ENCODE measurements around the gene GABRG3.
A peak's percentile ranks its signal among the peaks of the same experiment; 100 is the strongest.
"Not testable (repeated sequence)": the region's sequence is repeated elsewhere in the genome, so short reads cannot be mapped to it uniquely, and the experiment has no call there.

GABRG3 gene

DNA sequence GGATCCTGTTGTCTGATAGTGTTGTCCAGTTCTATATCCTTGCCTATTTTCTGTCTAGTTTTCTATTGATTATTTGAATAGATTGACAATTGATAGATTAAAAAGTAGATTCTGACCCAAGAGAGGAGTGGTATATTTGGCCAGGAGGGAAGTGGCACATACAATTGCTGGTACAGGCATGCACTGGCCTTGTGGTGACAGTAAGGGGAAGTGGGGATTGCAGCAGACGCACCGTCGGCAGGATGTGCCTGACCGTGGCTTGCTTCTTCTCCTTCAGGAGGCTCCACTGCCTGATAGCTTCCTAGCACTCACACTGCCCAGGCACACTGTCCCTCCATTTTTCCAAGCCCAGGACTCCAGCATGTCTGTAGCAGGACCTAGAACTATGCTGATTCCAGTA is 10.5 kb downstream of the GABRG3 start:
- DNase-seq (ENCODE audit: low read depth in 1 of 2, low spot score in 1 of 2): peak in 1 of 2 experiments; percentile 67
- Histone ChIP-seq H3K4me3 (replicated peaks; ENCODE audit: insufficient read depth, low read length) (no peak overlapping the region), H3K27ac (replicated peaks) (no peak overlapping the region), H3K27me3 (ENCODE audit: insufficient read depth, poor library complexity, severe bottlenecking) (no peaks in the 10 kb centered on the region)
- TF ChIP-seq GABPA (IDR thresholded peaks at IDR 0.05; ENCODE audit: low read depth) (no peak), SPI1 (IDR thresholded peaks at IDR 0.05; ENCODE audit: borderline replicate concordance, low read depth) (peak; percentile 90)

DNA sequence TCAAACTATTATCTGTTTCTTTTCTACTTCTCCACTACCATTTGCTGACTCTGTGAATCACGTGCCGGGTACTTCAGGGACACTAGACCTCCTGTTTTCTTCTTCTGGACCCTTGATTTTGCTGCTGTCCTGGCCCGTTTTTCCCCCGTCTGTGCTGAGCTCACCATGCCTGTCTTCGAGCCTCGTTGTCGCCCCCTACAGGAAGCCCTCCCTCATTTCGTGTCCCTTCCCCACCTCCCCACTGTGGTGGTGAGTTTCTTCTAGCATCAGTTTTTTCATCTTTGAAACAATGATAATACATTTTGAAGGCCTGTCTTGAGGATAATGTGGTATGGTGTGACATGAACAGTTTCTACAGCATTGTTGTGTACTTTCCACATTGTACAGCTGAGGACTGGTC is 12.8 kb downstream of the GABRG3 start:
- no peak overlapping the region for H3K4me3 ChIP-seq (replicated peaks; ENCODE audit: insufficient read depth, low read length)
- no peak for DNase-seq (ENCODE audit: low read depth in 1 of 2, low spot score in 1 of 2)
- no peaks in the 10 kb centered on the region for H3K27me3 ChIP-seq (ENCODE audit: insufficient read depth, poor library complexity, severe bottlenecking)
- no peak for TF ChIP-seq SPI1 (IDR thresholded peaks at IDR 0.05; ENCODE audit: borderline replicate concordance, low read depth)
- no peak overlapping the region for H3K27ac ChIP-seq (replicated peaks)

DNA sequence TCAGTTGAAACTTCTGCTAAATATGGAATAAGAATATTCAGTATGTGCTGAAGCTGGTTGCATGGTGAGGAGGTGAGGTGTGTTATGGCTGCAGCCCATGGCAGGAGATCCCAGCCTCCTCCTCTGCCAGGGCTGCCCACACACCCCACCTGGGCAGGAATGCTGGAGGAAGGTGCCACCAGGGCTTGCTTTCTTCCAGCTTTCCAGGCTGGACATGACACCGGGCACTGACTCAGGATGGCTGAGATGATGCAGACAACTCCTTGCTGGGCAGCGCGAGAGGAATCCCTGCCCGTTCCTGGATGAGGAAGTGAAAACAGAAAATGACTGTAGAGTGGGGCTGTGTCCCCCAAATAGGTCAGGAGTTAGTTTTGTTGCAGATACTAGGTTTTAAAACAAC is 14.1 kb downstream of the GABRG3 start:
- DNase-seq (ENCODE audit: low read depth in 1 of 2, low spot score in 1 of 2): no peak
- Histone ChIP-seq H3K27me3 (ENCODE audit: insufficient read depth, poor library complexity, severe bottlenecking) (no peaks in the 10 kb centered on the region), H3K4me3 (replicated peaks; ENCODE audit: insufficient read depth, low read length) (no peak overlapping the region), H3K27ac (replicated peaks) (no peak overlapping the region)
- no peak for TF ChIP-seq GABPA (IDR thresholded peaks at IDR 0.05; ENCODE audit: low read depth)
- no peak for TF ChIP-seq SPI1 (IDR thresholded peaks at IDR 0.05; ENCODE audit: borderline replicate concordance, low read depth)
- TF ChIP-seq, protein P1, sequence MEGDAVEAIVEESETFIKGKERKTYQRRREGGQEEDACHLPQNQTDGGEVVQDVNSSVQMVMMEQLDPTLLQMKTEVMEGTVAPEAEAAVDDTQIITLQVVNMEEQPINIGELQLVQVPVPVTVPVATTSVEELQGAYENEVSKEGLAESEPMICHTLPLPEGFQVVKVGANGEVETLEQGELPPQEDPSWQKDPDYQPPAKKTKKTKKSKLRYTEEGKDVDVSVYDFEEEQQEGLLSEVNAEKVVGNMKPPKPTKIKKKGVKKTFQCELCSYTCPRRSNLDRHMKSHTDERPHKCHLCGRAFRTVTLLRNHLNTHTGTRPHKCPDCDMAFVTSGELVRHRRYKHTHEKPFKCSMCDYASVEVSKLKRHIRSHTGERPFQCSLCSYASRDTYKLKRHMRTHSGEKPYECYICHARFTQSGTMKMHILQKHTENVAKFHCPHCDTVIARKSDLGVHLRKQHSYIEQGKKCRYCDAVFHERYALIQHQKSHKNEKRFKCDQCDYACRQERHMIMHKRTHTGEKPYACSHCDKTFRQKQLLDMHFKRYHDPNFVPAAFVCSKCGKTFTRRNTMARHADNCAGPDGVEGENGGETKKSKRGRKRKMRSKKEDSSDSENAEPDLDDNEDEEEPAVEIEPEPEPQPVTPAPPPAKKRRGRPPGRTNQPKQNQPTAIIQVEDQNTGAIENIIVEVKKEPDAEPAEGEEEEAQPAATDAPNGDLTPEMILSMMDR (IDR thresholded peaks at IDR 0.05; ENCODE audit: insufficient read depth, low read length): no peak
- TF ChIP-seq POLR2AphosphoS5 (IDR thresholded peaks at IDR 0.05; ENCODE audit: low read depth): no peak
- TF ChIP-seq, protein P2, sequence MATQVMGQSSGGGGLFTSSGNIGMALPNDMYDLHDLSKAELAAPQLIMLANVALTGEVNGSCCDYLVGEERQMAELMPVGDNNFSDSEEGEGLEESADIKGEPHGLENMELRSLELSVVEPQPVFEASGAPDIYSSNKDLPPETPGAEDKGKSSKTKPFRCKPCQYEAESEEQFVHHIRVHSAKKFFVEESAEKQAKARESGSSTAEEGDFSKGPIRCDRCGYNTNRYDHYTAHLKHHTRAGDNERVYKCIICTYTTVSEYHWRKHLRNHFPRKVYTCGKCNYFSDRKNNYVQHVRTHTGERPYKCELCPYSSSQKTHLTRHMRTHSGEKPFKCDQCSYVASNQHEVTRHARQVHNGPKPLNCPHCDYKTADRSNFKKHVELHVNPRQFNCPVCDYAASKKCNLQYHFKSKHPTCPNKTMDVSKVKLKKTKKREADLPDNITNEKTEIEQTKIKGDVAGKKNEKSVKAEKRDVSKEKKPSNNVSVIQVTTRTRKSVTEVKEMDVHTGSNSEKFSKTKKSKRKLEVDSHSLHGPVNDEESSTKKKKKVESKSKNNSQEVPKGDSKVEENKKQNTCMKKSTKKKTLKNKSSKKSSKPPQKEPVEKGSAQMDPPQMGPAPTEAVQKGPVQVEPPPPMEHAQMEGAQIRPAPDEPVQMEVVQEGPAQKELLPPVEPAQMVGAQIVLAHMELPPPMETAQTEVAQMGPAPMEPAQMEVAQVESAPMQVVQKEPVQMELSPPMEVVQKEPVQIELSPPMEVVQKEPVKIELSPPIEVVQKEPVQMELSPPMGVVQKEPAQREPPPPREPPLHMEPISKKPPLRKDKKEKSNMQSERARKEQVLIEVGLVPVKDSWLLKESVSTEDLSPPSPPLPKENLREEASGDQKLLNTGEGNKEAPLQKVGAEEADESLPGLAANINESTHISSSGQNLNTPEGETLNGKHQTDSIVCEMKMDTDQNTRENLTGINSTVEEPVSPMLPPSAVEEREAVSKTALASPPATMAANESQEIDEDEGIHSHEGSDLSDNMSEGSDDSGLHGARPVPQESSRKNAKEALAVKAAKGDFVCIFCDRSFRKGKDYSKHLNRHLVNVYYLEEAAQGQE (IDR thresholded peaks at IDR 0.05; ENCODE audit: insufficient replicate concordance, low read depth): no peak

DNA sequence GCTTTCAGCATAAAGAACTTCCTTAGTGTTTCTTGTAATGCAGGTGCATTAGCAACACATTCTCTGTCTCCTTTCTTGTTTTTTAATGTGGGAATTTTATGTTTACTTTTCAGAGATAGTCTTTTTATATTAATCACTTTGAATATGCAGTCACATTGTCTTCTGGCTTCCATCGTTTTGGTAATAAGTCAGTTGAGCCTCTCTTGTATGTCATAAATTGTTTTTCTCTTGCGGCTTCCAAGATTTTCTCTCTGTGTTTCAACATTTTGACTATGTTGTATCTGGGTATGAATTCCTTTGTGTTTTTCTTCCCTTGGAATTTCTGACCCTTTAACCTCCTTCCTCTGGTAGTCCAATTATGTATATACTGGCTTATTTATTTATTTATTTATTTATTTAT is 25.3 kb downstream of the GABRG3 start:
- no peak for DNase-seq (ENCODE audit: low read depth in 1 of 2, low spot score in 1 of 2)
- TF ChIP-seq POLR2AphosphoS5 (IDR thresholded peaks at IDR 0.05; ENCODE audit: low read depth): no peak
- TF ChIP-seq, protein P2 (IDR thresholded peaks at IDR 0.05; ENCODE audit: insufficient replicate concordance, low read depth): no peak
- no peak overlapping the region for H3K4me3 ChIP-seq (replicated peaks; ENCODE audit: insufficient read depth, low read length)
- no peaks in the 10 kb centered on the region for H3K27me3 ChIP-seq (ENCODE audit: insufficient read depth, poor library complexity, severe bottlenecking)
- H3K27ac ChIP-seq (replicated peaks): no peak overlapping the region

DNA sequence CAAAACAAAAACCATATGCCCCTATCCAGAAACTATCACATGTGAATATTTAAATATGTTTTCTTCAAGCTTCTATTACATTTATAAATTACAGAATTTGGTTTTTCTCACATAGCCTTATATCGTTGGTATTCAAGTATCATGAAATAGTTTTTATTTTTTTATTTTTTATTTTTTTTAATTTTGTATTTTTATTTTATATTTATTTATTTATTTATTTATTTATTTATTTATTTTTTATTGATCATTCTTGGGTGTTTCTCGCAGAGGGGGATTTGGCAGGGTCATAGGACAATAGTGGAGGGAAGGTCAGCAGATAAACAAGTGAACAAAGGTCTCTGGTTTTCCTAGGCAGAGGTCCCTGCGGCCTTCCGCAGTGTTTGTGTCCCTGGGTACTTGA is 32.0 kb downstream of the GABRG3 start:
- not testable (repeated sequence) for H3K27ac ChIP-seq (replicated peaks); H3K4me3 ChIP-seq (replicated peaks; ENCODE audit: insufficient read depth, low read length); H3K27me3 ChIP-seq (ENCODE audit: insufficient read depth, poor library complexity, severe bottlenecking); DNase-seq (ENCODE audit: low read depth in 1 of 2, low spot score in 1 of 2)

DNA sequence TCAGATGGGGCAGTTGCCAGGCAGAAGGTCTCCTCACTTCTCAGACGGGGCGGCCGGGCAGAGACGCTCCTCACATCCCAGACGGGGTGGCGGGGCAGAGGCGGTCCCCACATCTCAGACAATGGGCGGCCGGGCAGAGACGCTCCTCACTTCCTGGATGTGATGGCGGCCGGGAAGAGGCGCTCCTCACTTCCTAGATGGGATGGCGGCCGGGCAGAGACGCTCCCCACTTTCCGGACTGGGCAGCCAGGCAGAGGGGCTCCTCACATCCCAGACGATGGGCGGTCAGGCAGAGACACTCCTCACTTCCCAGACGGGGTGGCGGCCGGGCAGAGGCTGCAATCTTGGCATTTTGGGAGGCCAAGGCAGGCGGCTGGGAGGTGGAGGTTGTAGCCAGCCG is 33.2 kb downstream of the GABRG3 start:
- H3K4me3 ChIP-seq (replicated peaks; ENCODE audit: insufficient read depth, low read length); H3K27me3 ChIP-seq (ENCODE audit: insufficient read depth, poor library complexity, severe bottlenecking); DNase-seq (ENCODE audit: low read depth in 1 of 2, low spot score in 1 of 2); H3K27ac ChIP-seq (replicated peaks): not testable (repeated sequence)

Data from HL-60 (cell line).